ENCODE data around the gene NECAB3.

Gene NECAB3

GRCh38 chr20:33657704-33658095, 16.5 kb downstream of the NECAB3 start:
- no peak for DNase-seq

GRCh38 chr20:33656783-33657703, 17.2 kb downstream of the NECAB3 start:
- Histone ChIP-seq H3F3A (ENCODE audit: insufficient read depth, low read length) (no peaks in the 10 kb centered on the region; the same call in 1 of the 2 replicates), H3K9me3 (replicated peaks; ENCODE audit: insufficient read depth, low read length) (no peaks in the 10 kb centered on the region), H3K79me2 (ENCODE audit: low read length) (no peaks in the 10 kb centered on the region), H3K9ac (ENCODE audit: low read length) (no peak overlapping the region), H3K27me3 (replicated peaks; ENCODE audit: insufficient read depth, low read length) (no peaks in the 10 kb centered on the region), H3K27ac (ENCODE audit: low read length) (no peak overlapping the region), H3K4me2 (ENCODE audit: low read depth, low read length) (no peak overlapping the region), H3K4me3 (ENCODE audit: low read length) (no peak overlapping the region), H3K36me3 (replicated peaks; ENCODE audit: insufficient read depth, low read length) (no peaks in the 10 kb centered on the region), H4K20me1 (ENCODE audit: insufficient read depth, low read length) (no peaks in the 10 kb centered on the region), H3K4me1 (ENCODE audit: low read length) (peaks cover 3% of the 10 kb centered on the region; the same call in 1 of the 2 replicates), H3K9me2 (replicated peaks; ENCODE audit: insufficient read depth, low read length) (no peaks in the 10 kb centered on the region), H2AFZ (ENCODE audit: low read length) (no peak overlapping the region)
- TF ChIP-seq EZH2phosphoT487 (IDR thresholded peaks at IDR 0.05; ENCODE audit: low read length) (no peak), CTCF (IDR thresholded peaks at IDR 0.05; ENCODE audit: low read length) (no peak), EZH2 (optimal IDR thresholded peaks at IDR 0.05; ENCODE audit: low read depth, low read length) (no peak)
- no peak for DNase-seq

More at GRCh38 chr20:33657704-33658095, 16.5 kb downstream of the NECAB3 start:
- Histone ChIP-seq H3K4me1 (ENCODE audit: low read length) (peaks cover 5% of the 10 kb centered on the region; the same call in 1 of the 2 replicates), H3K36me3 (replicated peaks; ENCODE audit: insufficient read depth, low read length) (no peaks in the 10 kb centered on the region), H3K9me2 (replicated peaks; ENCODE audit: insufficient read depth, low read length) (no peaks in the 10 kb centered on the region), H3K27me3 (replicated peaks; ENCODE audit: insufficient read depth, low read length) (no peaks in the 10 kb centered on the region), H4K20me1 (ENCODE audit: insufficient read depth, low read length) (no peaks in the 10 kb centered on the region), H3K4me3 (ENCODE audit: low read length) (no peak overlapping the region), H3K4me2 (ENCODE audit: low read depth, low read length) (no peak overlapping the region), H3K9ac (ENCODE audit: low read length) (no peak overlapping the region), H3K79me2 (ENCODE audit: low read length) (no peaks in the 10 kb centered on the region), H3F3A (ENCODE audit: insufficient read depth, low read length) (no peaks in the 10 kb centered on the region; the same call in 1 of the 2 replicates), H3K27ac (ENCODE audit: low read length) (no peak overlapping the region), H2AFZ (ENCODE audit: low read length) (no peak overlapping the region), H3K9me3 (replicated peaks; ENCODE audit: insufficient read depth, low read length) (no peaks in the 10 kb centered on the region)
- TF ChIP-seq CTCF (IDR thresholded peaks at IDR 0.05; ENCODE audit: low read length) (no peak), EZH2 (optimal IDR thresholded peaks at IDR 0.05; ENCODE audit: low read depth, low read length) (no peak), EZH2phosphoT487 (IDR thresholded peaks at IDR 0.05; ENCODE audit: low read length) (no peak)

- Histone ChIP-seq H2AFZ (ENCODE audit: low read length) (no peak overlapping the region), H3K36me3 (replicated peaks; ENCODE audit: insufficient read depth, low read length) (no peaks in the 10 kb centered on the region), H3F3A (ENCODE audit: insufficient read depth, low read length) (no peaks in the 10 kb centered on the region; the same call in 1 of the 2 replicates), H3K4me2 (ENCODE audit: low read depth, low read length) (no peak overlapping the region), H3K9me2 (replicated peaks; ENCODE audit: insufficient read depth, low read length) (no peaks in the 10 kb centered on the region), H3K4me3 (ENCODE audit: low read length) (no peak overlapping the region), H3K4me1 (ENCODE audit: low read length) (peaks cover 3% of the 10 kb centered on the region; the same call in 1 of the 2 replicates), H3K27me3 (replicated peaks; ENCODE audit: insufficient read depth, low read length) (no peaks in the 10 kb centered on the region), H3K79me2 (ENCODE audit: low read length) (no peaks in the 10 kb centered on the region), H4K20me1 (ENCODE audit: insufficient read depth, low read length) (no peaks in the 10 kb centered on the region), H3K27ac (ENCODE audit: low read length) (no peak overlapping the region), H3K9me3 (replicated peaks; ENCODE audit: insufficient read depth, low read length) (no peaks in the 10 kb centered on the region), H3K9ac (ENCODE audit: low read length) (no peak overlapping the region)
- DNase-seq: no peak
- no peak for TF ChIP-seq EZH2phosphoT487 (IDR thresholded peaks at IDR 0.05; ENCODE audit: low read length)
- TF ChIP-seq CTCF (IDR thresholded peaks at IDR 0.05; ENCODE audit: low read length): no peak
- no peak for TF ChIP-seq EZH2 (optimal IDR thresholded peaks at IDR 0.05; ENCODE audit: low read depth, low read length)
These were observed 18.0 kb downstream of the NECAB3 start for GRCh38 chr20:33656010-33656782.

Data from MM.1S (cell line).